Measurements from ENCODE around the gene SKAP1.
"Not testable (repeated sequence)": the region's sequence is repeated elsewhere in the genome, so short reads cannot be mapped to it uniquely, and the experiment has no call there.

SKAP1 gene

GRCh38 chr17:48445248-48445620, 15.2 kb upstream of the SKAP1 start:
- DNase-seq: no peak

- DNase-seq: peak; percentile 46
These were observed 14.7 kb upstream of the SKAP1 start for GRCh38 chr17:48444516-48445247.

GRCh38 chr17:48443712-48444111, 13.7 kb upstream of the SKAP1 start:
- no peak for DNase-seq

GRCh38 chr17:48442819-48443218, 12.8 kb upstream of the SKAP1 start:
- DNase-seq: peak; percentile 39

GRCh38 chr17:48441862-48442261, 11.8 kb upstream of the SKAP1 start:
- peak; percentile 26 for DNase-seq

- DNase-seq: peak; percentile 90
These were observed 11.3 kb upstream of the SKAP1 start for GRCh38 chr17:48441231-48441711.

- peak; percentile 33 for DNase-seq
These were observed 10.7 kb upstream of the SKAP1 start for GRCh38 chr17:48440669-48441068.

GRCh38 chr17:48439875-48440505, 10.0 kb upstream of the SKAP1 start:
- peak; percentile 81 for DNase-seq

GRCh38 chr17:48439110-48439850, 9.3 kb upstream of the SKAP1 start:
- DNase-seq: peak; percentile 55

GRCh38 chr17:48438516-48439061, 8.6 kb upstream of the SKAP1 start:
- DNase-seq: peak; percentile 33

- no peak for DNase-seq
These were observed 3.9 kb upstream of the SKAP1 start for GRCh38 chr17:48433896-48434295.

GRCh38 chr17:48432820-48433775, 3.1 kb upstream of the SKAP1 start:
- DNase-seq: no peak

- DNase-seq: peak; percentile 66
These were observed 858 bp downstream of the SKAP1 start for GRCh38 chr17:48429156-48429555.

- peak; percentile 79 for DNase-seq
These were observed 2.4 kb downstream of the SKAP1 start for GRCh38 chr17:48427598-48427997.

- DNase-seq: no peak
These were observed 3.1 kb downstream of the SKAP1 start for GRCh38 chr17:48426761-48427500.

- DNase-seq: no peak
These were observed 3.9 kb downstream of the SKAP1 start for GRCh38 chr17:48426019-48426665.

- not testable (repeated sequence) for DNase-seq
These were observed 8.0 kb downstream of the SKAP1 start for GRCh38 chr17:48422060-48422459.

GRCh38 chr17:48420823-48421222, 9.2 kb downstream of the SKAP1 start:
- DNase-seq: no peak

- DNase-seq: peak; percentile 35
These were observed 13.0 kb downstream of the SKAP1 start for GRCh38 chr17:48416971-48417370.

GRCh38 chr17:48413613-48414405, 16.2 kb downstream of the SKAP1 start:
- DNase-seq: no peak

Data from CD4-positive, alpha-beta T cell treated with Interleukin-17A for 1 hour (primary cell).